HG03469 (cell line): ENCODE results near the gene PRSS57.

Source experiments
- ATAC-seq: cut with Tn5 transposase; IDR thresholded peaks from one replicate; pipeline ENCODE4 v1.9.1; 2021; ENCODE audit warnings: mild to moderate bottlenecking, moderate library complexity, moderate number of reproducible peaks; ENCODE audit not compliant: unreplicated experiment

Gene PRSS57

GRCh38 chr19:639253-640160 lies 55.7 kb downstream of the PRSS57 start, which contains the start of gene FGF22:
Gene FGF22, plus strand, starts transcription at chr19:639879. Its CDS starts 47 bp downstream, at chr19:639926.
- ATAC-seq, result no peak

DNA sequence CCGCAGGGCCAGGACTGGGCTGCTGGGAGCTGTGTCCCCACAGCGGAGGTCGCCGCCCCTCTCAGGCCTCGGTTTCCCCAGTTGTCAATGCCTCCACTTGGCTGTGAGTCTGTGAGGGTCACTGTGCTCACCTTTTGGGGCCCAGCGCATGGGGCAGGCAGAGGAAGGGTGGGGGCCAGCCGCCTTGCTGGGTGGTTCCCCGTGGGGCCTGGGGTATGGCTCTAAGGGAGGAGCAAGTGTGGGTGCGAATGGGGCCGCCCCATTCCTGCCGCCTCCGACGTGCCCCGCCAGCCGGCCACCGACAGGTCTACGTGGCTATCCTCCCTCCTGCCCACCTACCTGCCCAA lies 56.4 kb downstream of the PRSS57 start:
- no peak for ATAC-seq
